Kidney epithelial cell (primary cell): ENCODE results near the gene PBX2. TPM values are rescaled to one million over a fixed set of nuclear protein-coding genes. Genes with fewer than 3 reads are reported as not detected.
A peak's percentile ranks its signal among the peaks of the same experiment; 100 is the strongest.
"Not testable (repeated sequence)": the region's sequence is repeated elsewhere in the genome, so short reads cannot be mapped to it uniquely, and the experiment has no call there.

Experiments
- DNase-seq: peaks from one replicate; pipeline ENCODE4 v3.0.0-alpha.2; 2010; ENCODE audit warnings: low read depth
- H3K27me3 ChIP-seq: 2 replicates; pipeline ENCODE4 v1.6.0; 2011; ENCODE audit warnings: low read length; ENCODE audit not compliant: control insufficient read depth, insufficient read depth
- H3K36me3 ChIP-seq: 2 replicates; pipeline ENCODE4 v1.5.1; 2011; ENCODE audit warnings: low read length; ENCODE audit not compliant: control insufficient read depth, insufficient read depth
- H3K4me3 ChIP-seq: 2 replicates; pipeline ENCODE4 v1.5.1; 2011; ENCODE audit warnings: low read depth, mild to moderate bottlenecking, control low read depth, low read length
- total RNA-seq: library from RNA; depleted of rRNA; stranded (reverse); fragments of >200 nt; gene quantifications from 2 replicates; pipeline ENCODE4 v1.2.3, GENCODE V29; 2015
- TF ChIP-seq, protein P1 (sequence below): IDR thresholded peaks from 2 replicates; pipeline ENCODE4 v1.5.1; 2011; ENCODE audit warnings: mild to moderate bottlenecking, moderate library complexity, low read length, control low read depth, inconsistent platforms; ENCODE audit not compliant: insufficient read depth, poor library complexity, severe bottlenecking

Gene PBX2
- total RNA-seq, 1 donor from 2014 or later: 37.5 TPM

DNA sequence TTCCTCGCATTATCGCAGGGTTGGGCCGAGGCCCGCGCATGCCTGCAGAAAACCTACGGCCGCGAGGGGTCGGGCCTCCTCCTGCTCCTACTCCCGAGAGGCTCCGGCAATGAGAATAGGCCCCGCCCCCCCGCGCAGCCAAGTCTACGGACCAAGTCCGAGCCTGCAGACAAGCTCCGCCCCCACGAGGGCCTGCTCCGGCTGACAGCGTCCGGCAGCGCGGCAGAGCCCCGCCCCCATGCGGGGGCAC lies 5.6 kb upstream of the PBX2 start:
- H3K27me3 ChIP-seq: no peaks in the 10 kb centered on the region
- H3K4me3 ChIP-seq: peak overlapping the region; percentile 86
- peak; percentile 98 for DNase-seq
- no peaks in the 10 kb centered on the region for H3K36me3 ChIP-seq
- TF ChIP-seq, protein P1, sequence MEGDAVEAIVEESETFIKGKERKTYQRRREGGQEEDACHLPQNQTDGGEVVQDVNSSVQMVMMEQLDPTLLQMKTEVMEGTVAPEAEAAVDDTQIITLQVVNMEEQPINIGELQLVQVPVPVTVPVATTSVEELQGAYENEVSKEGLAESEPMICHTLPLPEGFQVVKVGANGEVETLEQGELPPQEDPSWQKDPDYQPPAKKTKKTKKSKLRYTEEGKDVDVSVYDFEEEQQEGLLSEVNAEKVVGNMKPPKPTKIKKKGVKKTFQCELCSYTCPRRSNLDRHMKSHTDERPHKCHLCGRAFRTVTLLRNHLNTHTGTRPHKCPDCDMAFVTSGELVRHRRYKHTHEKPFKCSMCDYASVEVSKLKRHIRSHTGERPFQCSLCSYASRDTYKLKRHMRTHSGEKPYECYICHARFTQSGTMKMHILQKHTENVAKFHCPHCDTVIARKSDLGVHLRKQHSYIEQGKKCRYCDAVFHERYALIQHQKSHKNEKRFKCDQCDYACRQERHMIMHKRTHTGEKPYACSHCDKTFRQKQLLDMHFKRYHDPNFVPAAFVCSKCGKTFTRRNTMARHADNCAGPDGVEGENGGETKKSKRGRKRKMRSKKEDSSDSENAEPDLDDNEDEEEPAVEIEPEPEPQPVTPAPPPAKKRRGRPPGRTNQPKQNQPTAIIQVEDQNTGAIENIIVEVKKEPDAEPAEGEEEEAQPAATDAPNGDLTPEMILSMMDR: peak; percentile 47

DNA sequence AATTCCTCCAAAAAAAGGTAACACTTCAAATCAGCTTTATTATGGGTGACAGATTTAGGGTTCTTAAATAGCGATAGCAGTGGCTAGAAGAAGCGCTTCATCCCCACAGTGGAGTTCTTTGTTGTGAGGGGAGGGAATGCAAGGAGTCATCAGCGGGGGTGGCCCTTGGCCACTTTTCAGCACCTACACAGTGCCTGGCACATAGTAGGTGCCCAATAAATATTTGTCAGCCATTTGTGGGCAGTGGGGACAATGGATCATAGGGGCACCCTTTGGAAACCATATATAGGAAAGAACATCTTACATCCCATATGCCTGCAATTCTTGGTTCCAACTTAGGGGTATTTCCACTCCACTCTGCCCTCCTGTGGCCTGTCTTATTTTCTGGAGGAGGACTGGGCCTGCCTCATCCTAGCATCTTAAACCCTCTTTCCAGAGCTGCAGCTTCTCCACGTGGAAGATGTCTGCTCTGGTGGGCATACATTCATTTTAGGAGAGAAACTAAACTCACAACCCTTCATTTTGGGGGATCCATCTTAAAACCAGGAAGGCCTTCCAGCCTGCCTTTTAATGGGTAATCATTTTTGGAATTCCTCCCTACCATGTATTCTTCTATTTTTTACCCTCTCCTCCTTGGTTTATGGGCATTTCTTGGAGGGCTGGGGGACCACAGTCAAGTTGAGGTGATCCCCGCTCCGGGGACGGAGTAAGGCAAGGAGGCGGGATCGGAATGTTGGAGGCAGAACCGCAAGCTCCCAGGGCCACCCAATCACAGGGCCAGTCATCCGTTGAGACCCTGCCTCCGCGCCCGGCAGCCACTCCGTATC lies 5.0 kb upstream of the PBX2 start:
- no peak for DNase-seq
- Histone ChIP-seq H3K36me3 (no peaks in the 10 kb centered on the region), H3K4me3 (peak overlapping the region; percentile 33), H3K27me3 (no peaks in the 10 kb centered on the region)
- TF ChIP-seq, protein P1: peak; percentile 70

DNA sequence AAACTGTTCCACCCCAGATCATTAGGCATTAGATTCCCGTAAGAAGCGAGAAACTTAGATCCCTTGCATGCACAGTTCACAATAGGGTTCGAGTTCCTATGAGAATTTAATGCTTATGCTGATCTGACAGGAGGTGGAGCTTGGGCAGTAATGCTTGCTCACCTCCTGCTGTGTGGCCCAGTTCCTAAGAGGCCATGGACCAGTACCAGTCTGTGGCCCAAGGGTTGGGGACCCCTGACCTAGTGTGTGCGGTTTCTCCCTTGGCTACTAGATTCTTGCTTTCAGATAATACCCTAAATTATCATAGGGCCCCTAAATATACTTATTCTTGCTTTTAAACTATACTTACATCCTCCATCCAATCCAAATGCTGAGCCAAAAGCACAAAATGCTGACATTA lies 4.4 kb upstream of the PBX2 start:
- TF ChIP-seq, protein P1: no peak
- Histone ChIP-seq H3K36me3 (no peaks in the 10 kb centered on the region), H3K4me3 (no peak overlapping the region), H3K27me3 (no peaks in the 10 kb centered on the region)
- DNase-seq: no peak

DNA sequence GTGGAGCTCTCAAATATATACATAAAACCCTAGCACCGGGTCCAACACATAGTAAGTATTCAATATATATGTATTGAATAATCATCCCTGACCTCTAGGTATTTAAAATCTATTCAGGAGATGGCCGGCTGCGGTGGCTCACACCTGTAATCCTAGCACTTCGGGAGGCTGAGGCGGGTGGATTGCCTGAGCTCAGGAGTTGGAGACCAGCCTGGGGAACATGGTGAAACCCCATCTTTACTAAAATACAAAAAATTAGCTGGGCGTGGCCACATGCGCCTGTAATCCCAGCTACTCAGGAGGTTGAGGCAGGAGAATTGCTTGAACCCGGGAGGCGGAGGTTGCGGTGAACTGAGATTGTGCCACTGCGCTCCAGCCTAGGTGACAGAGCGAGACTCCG lies 3.1 kb upstream of the PBX2 start:
- not testable (repeated sequence) for DNase-seq, H3K4me3 ChIP-seq, H3K27me3 ChIP-seq, H3K36me3 ChIP-seq

DNA sequence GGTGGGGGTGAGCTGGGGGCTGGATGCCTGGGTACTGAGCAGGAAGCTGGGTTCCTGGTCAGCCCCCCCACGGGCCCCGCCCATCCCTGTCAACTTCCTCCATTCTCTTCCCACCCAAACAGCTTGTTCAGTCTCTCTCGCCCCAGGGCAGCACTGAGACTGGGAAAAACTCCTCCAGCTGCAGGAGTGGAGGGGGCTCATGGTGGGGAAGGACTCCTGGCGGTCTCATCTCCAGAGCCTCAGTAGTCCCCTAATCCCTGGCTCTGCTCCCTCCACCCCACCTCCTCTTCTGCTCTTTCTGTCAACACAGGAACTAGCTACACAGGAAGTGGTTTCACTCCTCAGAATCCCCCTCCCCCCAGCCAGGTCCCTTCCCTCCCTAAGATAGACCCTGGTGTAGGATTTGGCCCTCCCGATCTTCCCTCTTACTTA lies 2.6 kb upstream of the PBX2 start, which contains the start of gene GPSM3:
Gene GPSM3, minus strand, starts transcription at position 36 of the 432 bp plus-strand sequence. CDS start 130 bp downstream, outside the sequence.
- Histone ChIP-seq H3K4me3 (no peak within 1 kb of the TSS), H3K36me3 (no peaks in the 10 kb centered on the region), H3K27me3 (no peaks in the 10 kb centered on the region)
- TF ChIP-seq, protein P1: no peak
- no peak for DNase-seq

DNA sequence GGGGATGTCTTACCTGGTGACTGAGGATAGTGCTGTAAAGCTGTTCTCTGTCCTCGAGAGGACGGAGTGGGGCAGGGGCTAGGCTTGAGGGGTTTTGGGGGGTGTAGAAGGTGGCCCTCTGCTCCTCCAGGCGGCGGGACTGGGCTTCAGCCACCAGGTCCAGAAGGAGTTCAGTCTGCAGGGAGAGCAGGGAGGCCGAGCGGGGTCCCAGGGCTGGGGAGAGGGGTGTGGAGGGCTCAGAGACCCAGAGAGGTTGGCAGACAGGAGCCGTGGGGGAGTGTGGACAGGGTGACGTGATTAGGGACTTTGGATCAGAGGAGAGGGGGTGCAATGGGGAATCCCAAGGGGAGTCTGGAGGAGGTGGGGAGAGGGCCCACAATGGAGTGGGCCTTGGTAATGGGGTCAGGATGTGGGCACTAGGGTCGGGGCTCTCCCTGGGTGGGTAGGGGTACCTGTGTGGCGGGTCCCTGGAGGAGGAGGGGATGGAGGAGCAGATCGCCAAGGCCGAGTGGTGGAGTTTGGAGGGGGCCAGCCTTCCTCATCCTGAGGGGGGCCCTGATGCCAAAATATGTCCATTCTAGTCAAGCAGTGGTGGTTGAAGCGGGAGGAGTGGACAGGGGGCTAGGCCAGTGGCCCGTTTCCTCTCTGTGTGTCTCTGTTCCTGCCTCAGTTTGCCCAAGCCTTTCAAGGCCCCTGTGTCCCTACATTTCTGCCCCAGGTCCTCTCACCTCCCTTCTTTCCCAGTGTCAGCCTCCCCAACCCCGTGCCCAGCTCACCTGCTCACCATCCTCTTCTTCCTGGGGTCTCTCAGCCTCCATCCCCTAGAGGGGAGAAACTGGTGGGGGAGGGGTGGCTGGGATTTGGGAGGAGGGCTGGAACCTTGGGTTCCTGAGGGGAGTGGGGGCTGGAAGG lies 1.9 kb upstream of the PBX2 start:
- TF ChIP-seq, protein P1: no peak
- Histone ChIP-seq H3K4me3 (no peak overlapping the region), H3K27me3 (no peaks in the 10 kb centered on the region), H3K36me3 (no peaks in the 10 kb centered on the region)
- no peak for DNase-seq
